NCI-H524 (cell line): Measurements from ENCODE around the gene PRKAR1B.
"Not testable (repeated sequence)": the region's sequence is repeated elsewhere in the genome, so short reads cannot be mapped to it uniquely, and the experiment has no call there.

Experiments
- DNase-seq, 2 experiments: peaks; one replicate each; lab custom pipeline; 2025; lab: John Stamatoyannopoulos, UW

The PRKAR1B gene

DNA sequence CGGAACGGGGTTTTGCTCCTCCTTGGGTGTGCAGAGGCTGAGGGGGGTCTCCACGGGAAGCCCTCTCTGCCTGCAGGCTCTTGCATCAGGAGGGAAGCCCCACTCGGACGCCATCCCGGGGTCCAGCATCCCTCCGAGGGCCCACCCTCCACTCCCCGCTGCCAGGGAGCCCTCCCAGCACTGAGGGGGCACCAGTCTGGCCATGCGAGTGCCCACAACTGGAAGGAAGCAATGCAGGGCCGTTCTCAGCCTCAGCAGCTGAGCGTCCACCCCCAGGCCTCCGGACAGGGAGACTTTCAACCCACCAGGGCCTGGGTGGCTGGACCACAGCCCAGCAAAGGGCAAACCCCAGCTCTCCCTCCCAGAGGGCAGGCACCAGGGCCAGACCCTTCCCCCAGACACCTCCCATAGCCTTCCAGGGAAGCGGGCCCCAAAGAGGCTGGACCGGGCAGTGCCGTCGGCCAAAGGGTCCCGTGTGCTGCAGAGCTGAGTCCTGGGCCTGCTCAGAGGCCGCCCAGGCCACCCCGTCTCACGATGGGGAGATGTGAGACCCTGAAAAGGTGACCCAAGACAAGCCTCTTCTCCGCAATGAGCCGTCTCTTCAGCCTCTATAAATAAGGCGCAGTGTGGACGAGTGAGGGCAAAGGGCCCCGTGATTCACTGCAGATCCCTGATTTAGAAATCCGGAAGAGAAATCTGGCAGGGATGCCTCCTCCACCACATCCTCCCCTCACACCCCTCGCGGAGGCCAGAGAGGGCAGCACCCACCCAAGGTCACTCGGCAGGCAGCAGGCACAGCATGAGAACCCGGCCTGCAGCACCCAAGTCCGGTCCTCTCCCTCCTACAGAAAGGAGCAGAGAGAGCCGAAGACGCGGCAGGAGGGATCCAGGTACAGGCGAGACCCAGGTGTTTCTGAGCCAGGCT, 82.4 kb downstream of the PRKAR1B start:
- no peak for DNase-seq

DNA sequence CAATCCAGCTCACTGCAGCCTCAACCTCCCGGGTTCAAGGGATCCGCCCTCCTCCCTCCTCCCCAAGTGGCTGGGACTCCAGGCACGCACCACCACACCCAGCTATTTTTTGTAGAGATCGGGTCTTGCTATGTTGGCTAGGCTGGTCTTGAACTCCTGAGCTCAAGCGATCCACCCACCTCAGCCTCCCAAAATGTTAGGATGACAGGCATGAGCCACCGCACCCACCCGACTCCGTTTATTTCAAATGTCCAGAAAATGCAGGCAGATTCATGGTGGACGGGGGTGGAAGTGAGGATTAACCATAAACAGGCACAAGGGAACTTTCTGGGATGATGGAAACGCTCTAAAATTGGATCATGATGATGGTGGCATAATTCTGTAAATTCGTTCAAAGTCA, 85.1 kb downstream of the PRKAR1B start:
- no peak for DNase-seq

DNA sequence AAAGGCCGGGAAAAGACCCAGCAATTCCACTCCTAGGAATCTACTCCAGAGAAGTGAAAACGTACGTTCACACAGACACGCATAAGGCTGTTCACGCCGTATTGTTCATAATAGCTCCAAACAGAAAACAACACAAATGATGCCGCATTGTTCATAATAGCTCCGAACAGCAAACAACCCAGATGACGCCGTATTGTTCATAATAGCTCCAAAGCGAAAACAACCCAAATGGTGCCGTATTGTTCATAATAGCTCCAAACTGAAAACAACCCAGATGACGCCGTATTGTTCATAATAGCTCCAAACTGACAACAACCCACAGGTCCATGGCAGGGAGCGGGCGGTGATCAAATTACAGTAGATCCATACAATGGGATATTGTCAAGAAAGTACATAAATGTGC, 85.8 kb downstream of the PRKAR1B start:
- peak; percentile 77 to 88 for DNase-seq

DNA sequence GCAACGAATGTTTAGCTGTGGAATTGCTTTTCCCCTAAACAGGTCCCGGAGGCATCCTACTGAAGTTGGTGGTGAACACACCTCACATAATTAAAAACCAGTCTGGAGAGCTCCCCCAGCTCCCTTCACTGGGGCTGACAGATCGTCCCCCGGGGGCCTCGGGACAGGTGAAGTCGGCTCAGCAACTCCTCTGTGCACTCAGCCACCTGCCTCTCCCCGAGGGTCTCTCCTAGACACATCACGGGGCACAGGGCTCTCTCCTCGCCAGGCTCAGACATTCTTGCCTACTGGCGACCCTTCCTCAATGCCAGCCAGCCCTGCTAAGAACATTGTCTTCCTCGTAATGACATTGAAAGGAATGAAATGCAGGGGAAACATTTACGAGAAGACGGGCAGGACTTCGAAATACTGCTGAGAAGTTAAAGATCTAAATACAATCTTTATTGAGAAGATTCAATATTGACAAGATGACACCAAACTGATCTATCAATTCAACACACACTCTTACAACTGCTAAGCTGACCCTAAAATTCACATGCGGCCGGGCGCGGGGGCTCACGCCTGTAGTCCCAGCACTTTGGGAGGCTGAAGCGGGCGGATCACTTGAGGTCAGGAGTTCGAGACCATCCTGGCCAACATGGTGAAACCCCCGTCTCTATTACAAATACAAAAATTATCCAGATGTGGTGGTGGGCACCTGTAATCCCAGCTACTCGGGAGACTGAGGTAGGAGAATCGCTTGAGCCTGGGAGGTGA, 88.6 kb downstream of the PRKAR1B start:
- no peak for DNase-seq

DNA sequence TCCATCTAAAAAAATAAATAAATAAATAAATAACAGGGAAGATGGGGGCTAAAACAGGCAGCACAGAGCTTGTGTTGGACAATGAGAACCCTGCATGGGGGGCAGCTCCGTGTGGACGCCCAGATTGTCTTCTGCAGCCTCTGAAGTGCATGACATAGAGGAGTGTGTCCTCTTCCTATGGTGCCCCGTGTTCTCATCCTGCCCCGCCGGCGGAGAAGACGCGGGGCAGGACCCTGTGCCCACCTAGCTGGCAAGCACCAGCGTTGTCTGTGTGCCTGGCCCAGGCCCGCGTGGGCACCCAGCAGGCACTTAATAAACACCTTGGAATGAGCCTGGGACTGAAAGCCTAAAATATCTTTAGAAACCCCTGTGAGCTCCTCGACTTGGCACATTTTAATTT, 89.3 kb downstream of the PRKAR1B start:
- DNase-seq: no peak

DNA sequence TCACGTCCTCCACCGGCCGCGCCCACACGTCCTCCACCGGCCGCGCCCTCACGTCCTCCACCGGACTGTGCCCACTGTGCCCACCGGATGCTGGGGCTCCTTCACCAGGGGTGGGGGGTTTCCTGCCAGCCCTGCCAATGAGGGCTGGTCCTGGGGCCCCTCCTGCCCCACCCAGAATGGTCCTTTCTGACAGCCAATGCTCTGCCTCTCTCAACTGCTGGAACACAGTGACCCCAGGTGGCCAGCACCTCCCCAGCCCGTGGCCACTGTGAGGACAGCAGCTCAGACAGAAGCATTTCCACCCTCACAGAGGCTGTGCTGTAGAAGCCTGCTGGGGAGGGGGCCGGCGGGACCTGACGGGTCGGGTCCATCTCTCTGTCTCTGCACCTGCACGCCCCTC, 90.7 kb downstream of the PRKAR1B start:
- no peak for DNase-seq

DNA sequence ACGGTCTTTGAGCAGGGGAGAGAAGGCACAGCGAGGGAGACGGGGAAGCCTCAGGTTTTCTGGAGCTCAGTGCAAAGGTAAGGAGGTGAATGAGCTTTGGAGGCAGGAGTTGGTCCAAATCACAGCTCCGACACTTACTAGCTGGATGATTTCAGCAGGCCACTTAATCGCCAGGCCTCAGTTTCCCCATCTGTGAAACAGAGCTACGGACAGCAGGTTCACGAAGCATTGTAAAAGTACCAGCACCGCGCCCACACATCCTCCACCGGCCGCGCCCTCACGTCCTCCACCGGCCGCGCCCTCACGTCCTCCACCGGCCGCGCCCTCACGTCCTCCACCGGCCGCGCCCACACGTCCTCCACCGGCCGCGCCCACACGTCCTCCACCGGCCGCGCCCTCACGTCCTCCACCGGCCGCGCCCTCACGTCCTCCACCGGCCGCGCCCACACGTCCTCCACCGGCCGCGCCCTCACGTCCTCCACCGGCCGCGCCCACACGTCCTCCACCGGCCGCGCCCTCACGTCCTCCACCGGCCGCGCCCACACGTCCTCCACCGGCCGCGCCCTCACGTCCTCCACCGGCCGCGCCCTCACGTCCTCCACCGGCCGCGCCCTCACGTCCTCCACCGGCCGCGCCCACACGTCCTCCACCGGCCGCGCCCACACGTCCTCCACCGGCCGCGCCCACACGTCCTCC, 91.2 kb downstream of the PRKAR1B start:
- not testable (repeated sequence) for DNase-seq

DNA sequence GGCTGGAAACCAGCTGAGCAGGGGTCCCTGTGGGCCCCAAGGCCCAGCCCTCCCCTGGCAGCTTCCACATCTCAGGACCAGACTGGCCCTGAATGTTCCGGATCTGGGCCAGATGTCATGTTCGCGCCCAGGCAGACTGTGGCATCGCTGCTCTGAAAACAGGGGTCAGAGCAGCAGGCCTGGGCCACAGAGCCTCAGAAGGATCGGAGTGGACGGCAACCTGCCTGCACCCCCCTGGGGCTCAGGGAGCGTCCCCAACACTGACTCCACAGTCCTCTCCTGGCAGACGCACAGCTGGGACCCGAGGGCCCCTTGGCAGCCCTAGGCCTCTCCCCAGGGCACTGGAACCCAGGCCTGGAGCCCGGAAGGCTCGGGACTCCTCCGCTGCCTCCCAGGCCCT, 91.9 kb downstream of the PRKAR1B start:
- no peak for DNase-seq

DNA sequence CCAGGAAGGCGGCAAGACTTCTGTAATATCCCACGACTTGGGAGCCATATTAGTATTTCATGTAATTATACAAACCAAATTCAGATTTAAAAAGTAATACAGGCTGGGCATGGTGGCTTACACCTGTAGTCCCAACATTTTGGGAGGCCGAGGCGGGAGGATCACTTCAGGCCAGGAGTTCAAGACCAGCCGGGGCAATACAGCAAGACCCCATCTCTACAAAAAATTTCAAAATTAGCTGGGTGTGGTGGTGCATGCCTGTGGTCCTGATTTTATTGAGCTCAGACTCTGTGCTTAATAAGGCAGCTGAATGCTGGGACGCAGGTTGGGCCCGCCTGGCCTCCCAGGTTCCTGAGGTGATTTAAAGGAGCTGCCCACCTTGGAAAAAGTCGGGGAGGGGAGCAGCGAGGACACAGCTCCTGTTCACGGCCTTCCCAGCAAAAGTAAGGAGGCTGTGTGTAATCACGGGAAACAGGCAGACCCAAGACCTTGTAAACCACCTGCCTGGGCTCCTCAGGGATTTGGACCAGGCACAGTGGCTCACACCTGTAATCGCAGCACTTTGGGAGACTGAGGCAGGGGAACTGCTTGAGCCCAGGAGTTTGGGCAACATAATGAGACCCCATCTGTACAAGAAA, 93.6 kb downstream of the PRKAR1B start:
- no peak for DNase-seq

DNA sequence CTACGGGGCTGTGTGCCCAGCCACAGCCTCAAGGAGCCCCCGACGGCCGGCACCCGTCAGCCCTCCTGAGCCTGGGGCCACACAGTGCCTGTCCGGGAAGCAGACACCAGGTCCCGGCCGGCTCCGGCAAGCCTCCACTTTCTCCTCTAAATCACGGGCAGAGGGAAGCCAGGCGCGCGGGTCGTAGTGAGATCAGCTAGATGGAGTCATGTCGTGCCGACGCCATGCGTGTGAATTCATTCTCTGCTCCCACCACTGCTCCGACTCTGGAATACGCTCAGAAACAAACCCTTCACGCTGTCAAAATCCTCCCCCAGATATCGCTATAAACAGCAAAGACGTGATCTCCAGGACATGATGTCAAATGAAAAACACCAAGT, 94.3 kb downstream of the PRKAR1B start:
- DNase-seq: no peak

DNA sequence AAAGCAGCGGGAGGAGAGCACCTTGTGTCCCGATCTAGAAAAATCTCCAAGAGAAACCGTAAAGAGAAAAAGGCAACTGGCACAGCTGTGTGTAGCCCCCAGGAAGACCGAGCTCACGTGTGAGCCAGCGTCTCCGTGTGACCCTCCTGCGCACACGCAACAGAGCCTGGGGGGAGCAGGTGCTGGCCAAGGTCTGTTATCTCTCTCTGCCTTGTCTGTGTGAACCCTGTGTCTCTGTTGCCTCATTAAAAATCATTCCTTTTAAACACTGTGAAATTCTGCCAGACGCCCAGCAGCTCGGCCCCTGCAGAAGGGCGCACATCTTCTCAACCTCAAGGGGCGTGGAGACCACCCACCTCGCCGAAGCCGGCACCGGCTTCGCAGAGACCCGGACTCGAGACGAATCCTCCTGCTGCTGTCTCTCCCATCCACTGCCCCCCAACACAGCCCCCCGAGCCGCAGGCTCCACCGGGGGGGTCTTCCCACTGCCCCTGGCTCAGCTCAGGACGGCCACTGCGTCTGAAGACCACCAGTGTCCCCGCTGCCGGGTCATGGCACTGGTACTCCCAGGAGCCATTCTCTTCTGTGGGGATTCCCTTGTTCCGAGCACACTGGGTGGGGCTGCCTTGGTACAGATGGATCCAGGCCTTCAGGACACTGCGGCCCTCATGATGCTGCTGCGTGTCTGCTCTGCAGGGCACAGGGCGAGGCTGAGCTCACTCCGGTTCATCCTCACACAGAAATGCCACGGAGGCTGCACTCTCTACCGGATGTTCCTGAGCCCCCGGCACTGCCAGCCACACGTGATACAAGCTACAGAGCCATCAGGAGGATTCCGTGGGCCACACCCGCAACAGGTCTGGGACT, 94.9 kb downstream of the PRKAR1B start:
- no peak for DNase-seq

DNA sequence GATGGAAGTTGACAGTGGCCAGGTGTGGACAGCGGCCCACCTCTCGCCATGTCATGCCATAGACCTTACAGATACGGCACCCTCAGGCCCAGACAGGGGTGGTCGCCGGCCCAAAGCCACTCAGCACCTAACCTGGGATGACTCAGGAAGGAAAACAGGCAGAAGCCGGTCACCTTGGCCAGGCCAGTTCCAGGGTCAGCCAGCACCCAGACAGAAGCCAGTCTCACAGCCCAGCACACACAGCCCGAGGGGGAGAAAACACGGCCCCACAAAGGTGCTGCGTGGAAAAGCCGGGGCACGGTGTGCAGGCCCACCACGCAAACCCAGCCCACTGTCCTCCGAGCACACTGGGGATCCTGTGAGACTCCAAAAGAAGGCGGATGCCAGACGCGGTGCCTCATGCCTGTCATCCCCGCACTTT, 95.8 kb downstream of the PRKAR1B start:
- DNase-seq: no peak

DNA sequence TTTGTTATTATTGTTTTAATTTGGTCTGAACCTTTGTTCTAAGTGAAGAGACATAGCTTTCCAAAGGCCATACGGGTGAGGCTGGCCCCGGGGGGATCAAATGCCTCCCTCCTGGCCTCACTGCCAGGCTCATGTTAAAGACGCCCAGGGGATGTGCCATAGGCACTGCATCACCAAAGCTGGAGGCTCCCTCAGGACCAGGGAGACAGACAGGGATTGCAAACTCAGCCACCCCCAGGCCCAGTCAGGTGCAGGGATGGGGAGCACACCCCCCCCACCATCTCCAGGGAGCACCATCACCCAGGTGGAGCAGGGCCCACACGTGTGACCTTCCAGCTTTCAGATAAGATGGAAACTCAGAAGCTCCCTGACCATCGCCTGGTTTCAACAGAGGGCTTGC, 96.5 kb downstream of the PRKAR1B start:
- DNase-seq: no peak

DNA sequence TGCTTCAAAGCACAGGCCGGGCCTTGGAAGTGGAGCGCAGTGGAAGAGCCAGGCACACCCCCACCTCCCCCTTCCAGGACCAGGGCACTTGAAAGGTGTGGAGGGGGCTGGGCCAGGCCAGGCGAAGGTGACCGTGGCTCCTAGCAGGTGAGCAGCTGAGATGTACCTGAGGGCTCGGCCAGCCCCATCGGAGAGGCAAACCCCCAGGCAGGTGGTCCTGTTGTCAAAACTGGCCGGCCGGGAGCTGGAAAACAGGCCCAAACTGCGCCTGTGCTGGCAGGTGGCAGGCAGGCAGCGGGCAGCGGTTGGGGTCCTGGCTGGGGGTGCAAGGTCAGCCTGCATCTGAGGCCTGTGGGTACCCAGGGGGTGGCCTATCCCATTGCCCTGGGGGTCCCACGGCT, 97.0 kb downstream of the PRKAR1B start:
- DNase-seq: no peak

DNA sequence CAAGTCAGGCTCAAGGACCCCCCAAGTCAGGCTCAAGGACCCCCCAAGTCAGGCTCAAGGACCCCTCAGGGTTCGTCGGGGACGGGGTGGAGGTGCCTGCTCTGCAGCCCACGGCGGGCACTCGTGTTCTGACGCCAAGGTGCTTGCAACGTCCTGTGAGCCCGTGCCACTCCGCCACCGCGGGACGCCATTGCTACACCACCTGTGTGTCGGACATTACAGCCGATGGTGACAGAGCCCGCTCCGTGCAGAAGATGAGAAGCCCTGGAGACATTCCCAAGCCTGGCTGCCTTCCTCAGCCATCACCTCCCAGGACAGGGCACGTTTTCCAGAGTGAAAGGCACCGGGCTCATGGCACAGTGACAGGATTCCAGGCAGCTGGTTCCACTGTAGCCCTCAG, 98.3 kb downstream of the PRKAR1B start:
- no peak for DNase-seq

DNA sequence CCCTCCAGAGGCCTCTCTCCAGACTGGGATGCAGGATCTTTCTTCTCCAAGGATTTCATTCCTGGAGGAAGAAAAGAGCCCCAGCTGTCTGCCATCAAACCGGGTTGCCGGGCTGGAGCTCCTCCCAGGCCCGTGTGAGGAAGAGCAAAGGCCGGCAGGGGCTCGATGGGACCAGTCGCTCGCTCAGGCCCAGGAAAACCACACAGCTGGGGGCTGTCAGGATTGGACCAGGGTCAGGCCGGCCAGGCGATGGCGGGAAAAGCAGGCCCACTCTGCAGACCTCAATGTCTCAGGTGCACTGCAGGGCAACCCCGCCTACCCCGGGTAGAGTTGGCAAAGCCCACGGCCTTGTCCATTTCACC, 98.7 kb downstream of the PRKAR1B start:
- no peak for DNase-seq

DNA sequence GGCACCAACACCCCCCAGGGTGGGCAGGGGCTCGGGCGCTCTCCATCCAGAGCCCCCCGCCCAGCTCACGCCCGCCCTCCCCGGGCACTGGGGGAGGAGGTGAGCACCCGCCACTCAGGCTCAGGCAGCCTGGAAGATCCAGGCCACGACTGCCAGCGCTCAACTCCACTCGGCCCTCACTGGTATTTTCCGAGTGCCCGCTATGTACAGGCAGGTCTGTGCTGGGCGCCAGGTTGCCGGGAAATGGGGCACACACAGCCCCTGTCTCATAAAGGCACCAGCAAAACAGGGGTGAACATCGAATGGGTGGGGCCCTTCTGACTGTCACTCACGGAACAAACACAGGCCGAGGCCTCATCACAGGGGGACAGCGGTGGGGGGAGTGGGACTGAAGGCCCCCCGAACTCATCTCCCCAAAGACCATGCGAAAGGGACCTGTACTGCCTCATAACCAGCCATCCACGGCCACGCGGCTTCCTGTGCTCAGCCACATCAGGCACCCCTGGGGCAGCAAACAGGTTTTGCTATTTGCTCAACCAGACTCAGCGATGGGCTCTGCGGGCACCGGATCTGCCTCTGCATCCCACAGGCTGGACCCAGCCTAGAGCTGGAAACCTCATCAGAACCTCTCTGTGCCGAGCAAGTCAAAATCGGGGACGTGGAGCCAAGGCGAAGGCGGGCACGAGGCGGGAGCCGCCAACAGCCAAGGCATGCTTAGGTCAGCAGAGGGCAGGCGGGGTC, 99.2 kb downstream of the PRKAR1B start:
- no peak for DNase-seq

DNA sequence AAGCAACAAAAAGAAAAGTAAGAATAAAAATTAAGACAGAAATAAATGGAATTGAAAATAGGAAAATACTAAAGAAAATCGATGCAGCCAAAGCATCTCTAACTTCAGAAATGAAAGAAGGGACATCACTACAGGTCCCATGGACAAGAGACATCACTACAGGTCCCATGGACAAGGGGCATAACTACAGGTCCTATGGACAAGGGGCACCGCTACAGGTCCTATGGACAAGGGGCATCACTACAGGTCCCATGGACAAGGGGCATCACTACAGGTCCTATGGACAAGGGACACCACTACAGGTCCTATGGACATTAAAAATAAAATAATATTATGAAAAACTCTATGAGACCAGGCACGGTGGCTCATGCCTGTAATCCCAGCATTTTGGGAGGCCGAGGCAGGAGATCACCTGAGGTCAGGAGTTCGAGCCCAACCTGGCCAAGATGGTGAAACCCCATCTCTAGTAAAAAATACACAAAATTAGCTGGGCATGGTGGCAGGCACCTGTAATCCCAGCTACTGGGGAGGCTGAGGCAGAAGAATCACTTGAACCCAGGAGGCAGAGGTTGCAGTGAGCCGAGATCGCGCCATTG, 101.6 kb downstream of the PRKAR1B start:
- no peak for DNase-seq

DNA sequence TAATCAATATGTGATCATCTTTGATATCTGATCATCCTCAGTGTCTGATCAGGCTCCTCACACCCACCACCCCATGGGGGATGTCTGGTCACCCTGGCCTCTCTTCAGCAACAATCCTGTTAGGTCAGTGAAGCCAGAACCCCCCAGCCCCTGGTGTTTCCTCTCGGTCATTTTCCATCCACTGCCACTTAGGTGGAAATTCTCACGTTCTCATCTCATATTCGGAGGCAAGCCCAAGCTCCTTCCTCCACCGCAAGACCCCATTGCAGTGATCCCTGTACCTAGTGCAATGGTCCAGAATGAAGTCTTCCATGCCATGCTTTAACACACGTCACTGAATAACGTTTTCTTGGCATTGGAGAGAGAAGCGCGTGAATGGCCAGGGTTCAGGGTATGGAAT, 103.6 kb downstream of the PRKAR1B start:
- DNase-seq: no peak
